Stimulated activated CD8-positive, alpha-beta memory T cell treated with anti-CD3 and anti-CD28 coated beads, Interleukin-4, amount 100 ng/mL, for 24 hours (primary cell): ENCODE measurements around the gene MSI2.

Source experiments
- DNase-seq: peaks from one replicate; pipeline ENCODE4 v3.0.0-alpha.2; 2020; ENCODE audit warnings: low read depth

The MSI2 gene

DNA sequence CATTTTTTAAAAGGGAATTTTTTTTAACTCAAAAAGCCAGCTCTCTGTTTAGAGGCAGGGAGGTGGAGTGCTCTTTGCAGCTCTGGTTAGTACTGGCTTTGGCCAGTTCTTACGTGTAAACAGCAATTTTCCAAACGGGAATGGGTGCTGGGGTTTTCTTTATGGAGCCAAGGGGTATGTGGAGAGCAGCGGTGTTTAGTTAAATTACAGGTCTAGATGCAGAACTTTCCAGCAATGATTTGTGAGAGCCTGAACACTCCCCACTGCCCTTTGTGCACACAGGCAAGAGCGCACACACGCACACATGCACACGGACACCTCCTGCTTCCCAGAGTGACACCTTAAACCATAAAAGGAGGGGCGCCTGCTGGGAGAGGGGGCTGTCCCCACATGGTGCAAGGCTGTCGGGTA is 140.2 kb downstream of the MSI2 start:
- no peak for DNase-seq

DNA sequence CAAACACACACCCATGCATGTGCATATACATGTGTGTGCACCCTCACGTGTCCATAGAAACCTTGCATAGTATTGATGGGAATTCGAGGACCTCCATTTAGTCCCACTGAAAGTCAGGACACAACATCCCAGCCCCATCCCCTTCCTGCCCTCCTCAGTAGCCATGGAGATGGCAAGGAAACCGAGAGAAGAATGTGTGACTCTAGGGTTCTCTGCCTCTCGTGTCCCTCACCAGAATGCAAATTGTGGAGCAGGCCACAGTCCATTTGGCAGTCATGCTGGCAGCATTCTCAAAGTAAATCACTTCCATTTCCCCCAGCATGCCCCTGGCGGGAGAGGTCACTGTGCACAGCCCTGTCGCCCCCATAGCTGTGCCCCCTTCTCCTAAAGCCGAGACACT is 141.1 kb downstream of the MSI2 start:
- no peak for DNase-seq

DNA sequence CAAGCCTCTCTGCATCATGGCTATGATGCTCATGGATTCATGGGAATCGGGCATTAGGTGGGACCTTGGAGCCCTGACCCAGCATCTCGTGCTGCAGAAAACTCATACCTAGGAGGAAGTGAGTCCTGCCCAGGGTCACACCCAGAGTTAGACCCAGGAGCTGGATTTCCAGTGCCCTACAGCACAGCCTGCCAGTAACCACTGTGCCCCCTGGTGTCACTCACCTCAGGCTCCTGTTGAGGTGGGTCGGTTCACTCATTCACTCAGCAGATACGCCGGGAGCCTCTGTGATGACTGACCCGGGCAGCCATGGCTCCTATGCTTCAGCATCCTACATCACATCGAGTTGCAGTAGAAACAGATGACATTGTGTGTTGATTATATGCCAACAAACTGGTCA is 143.4 kb downstream of the MSI2 start:
- no peak for DNase-seq

DNA sequence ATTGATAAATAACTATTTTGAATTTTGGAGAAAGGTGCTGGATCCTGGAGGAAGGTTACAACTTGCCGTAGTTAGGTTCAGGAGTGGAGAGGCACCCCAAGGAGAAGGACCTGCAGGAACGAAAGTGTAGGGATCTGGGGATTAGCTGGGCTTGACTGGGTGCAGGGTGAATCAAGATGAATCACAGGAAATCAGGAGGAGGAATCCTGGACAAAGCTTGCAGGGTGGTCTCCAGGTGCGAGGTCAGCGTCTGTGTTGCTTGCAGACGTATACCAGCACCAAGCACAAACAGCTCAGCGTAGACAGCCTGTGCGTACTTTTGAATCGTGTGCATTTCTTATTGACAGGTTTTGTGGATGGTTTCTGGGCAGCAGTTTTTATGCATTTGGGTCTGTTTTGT is 144.3 kb downstream of the MSI2 start:
- no peak for DNase-seq

DNA sequence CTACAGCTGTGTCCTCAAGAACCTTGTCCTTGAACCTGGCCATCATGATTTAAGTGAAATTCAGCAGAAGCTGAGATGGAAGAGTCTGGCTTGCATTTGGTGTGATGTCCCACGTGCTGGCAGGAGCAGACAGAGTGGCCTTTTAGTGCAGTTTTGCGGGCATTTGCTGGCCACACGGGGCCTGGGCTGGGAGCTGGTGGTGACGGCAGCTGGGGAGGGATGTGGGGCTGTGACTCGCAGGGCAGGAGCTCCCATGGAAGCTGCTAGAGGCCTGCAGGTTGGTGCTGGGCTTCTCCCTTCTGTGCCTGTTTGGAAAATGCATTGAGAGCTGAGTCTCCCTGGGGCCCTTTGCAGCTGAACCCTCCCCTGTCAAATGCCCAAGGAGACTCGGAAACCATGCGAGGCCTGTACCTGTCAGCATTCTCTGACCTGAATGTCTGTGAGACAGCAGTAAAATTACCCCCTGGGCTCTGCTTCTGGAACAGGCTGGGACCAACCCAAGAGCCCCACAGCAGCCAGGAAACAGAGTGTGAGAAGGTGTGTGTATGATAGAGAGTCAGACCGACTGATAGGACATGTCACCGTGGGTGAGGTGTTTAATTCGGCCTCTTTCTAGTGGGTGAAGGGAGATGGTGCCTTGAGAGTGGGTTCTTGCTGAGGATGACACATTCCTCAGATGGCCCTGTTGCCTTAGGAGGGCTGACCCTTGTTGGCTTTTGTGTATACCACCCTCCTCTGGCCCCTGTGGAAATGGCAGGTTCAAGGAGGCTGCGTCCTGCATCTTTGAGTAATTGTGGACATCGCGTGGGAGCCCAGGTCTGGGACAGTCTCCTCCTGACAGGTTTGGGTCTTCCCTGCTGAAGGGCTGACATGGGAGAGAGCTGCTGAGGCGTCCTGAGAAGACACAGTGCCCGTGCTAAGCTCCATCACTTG is 145.5 kb downstream of the MSI2 start:
- DNase-seq = no peak

DNA sequence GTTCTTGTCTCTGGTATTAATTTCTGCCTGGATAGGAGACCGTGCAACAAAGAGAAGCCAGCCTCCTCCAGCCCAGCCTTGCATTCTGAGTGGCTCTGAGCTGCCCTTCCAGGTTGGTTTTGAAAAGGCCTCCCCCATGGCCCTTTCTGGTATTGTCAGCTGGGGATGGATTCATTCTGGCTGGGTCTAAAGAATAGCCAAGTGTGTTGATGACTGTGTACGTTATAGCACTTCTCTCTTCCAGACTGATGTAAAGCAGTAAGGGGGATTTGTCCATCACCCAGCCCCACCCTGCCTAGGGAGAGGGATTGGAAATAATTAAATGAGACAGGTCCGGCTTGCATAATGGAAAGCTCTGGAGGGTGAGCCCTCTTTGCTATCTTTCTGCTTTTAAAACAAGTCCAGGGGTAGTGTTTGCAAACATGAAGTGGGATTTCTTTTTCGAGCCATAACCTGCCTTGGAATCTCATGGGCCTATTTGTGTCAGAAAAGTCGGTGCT is 146.4 kb downstream of the MSI2 start:
- DNase-seq = no peak

DNA sequence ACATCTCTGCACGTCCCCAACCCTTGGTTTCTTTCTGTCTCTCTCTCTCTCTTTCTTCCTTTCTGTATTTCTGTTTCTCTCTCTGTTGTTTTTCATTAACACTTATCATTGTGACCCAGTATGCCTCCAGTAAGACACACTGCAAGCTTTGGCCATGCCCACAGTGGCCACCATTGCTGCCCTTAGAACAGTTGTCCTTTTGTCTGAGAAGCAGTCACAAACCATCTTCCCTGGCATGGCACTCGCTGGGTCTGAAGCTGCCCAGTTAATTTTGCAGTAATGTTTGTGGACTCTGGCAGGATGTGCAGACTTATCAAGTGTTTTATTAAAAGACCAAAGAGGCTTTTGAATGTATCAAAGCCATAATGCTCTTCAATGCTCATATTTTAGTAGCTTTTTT is 146.9 kb downstream of the MSI2 start:
- DNase-seq = no peak

DNA sequence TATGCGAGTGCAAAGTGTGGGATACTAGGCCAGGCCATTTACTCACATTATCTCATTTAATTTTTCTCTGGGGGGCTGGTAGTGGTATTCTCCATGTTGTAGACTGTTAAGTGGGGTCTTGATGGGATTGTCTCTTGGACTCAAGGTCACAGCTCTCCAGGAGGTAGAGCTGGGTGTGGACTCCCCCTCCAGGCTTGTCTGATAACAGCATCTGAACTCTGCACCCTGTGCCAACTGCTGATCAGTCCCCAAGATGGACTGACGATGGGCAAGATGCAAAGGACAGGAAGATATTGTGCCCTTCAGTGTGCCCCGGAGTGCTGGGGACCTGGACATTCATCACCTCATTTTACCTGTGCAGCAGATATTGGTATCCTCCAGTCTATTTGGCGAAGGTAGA is 147.8 kb downstream of the MSI2 start:
- DNase-seq = no peak

DNA sequence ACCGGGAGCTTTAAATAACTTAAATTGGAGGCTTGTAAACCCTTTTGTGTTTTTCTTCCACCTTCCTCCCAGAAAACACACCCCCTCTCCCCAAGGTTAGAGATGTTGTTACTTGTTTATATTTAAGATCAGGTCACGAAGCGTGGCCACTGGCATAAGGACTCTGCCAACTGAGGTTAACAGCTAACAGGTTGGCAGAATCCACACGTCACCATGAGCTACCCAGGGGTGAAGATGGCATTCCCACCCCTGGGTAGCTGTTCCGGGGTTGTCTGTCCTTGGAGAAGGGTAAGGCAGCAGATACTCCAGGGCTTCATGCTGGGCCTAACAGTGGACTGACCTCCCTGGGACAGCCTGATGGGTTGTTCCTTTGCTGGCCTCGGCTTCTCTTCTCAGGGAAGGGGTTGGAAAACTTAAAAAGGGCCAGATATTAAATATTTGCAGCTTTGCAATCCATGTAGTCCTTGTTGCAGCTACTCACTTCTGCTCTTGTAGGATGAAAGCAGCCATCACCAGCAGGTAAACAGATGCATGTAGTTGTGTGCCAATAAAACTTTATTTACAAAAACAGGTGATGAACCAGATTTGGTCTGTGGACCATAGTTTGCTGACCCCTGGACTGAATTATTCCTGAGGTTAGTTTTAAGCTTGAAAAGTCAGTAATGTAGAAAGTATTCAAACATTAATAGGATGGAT is 148.6 kb downstream of the MSI2 start:
- DNase-seq = no peak

DNA sequence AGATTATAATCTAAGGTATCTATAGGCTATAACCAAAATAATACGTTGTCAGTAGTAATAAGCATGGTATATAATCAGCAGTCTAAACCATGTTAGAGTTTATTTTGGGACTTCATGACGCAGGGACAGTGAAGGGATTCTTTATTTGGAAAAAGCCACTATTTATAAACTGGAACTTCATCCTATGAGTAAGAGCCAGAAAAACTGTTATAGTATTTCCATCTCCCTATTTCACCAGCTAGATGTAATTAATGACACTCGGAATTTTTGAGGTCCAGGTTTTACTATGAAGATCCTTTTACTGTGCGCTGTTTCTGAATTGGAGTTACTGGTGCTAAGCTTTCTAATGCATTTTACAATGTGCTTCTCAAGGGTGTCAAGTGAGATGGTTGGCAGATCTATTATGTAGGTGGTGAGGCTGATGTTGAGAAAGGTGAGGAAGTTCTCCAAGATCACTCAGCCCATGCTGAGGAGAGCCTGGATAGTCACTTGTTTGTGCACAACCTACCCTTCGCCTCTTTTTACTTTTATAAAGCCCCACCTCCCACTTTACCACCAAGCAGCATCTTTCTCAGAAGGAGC is 149.3 kb downstream of the MSI2 start:
- DNase-seq = no peak

DNA sequence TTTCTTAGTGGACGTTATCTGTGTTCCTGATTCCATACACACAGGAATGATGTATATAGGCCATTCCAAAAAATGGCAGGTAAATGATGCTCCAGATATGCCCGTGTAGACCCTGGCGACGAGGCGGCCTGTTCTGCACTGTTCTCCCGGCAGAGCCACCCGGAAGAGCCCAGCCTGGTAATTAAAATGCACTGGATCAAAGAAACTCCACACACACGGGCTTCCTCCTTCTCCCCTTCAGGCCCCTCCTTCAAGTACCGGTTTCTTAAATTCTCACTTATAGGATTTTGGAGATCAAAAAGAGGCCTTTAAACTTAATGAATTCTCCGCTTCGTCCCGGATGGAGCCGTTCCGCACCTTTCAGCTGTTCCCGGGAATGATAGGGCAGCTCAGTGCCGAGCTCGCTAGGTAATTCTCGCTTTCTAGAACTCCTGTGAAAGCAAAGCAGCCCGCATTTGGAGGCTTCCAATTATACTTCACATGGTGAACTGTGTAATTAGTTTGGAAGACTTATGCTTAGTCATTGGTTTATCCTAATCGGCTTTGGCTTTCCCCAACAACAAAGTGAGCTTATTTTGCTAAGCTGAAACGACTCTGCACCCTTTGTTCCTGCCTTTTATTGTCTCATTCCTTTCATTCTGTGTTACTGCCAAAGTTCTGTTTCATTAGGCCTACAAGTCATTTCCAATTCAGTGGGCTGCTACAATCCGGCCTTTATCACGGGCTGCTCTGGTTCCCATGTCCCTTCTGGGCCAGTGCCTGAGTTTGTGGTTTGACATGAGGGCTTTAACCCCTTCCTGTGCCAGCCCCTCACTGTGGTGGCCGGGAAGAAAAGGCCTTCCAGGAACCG is 150.0 kb downstream of the MSI2 start:
- no peak for DNase-seq

DNA sequence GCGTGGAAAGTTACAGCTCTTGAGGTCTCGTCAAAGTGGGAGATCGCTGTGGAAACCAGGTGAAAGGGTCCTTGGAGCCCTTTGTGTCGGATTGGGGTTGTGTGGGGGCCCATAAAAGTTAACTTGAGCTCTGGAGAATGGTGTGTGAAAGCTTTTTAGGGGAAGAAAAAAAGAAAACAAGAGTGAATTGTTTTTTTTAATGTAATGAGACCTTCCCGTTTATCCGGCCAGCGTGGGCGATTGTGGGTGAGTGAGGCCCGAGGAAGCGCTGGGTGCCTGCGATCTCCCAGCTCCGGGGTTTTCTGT is 150.6 kb downstream of the MSI2 start:
- DNase-seq = no peak

DNA sequence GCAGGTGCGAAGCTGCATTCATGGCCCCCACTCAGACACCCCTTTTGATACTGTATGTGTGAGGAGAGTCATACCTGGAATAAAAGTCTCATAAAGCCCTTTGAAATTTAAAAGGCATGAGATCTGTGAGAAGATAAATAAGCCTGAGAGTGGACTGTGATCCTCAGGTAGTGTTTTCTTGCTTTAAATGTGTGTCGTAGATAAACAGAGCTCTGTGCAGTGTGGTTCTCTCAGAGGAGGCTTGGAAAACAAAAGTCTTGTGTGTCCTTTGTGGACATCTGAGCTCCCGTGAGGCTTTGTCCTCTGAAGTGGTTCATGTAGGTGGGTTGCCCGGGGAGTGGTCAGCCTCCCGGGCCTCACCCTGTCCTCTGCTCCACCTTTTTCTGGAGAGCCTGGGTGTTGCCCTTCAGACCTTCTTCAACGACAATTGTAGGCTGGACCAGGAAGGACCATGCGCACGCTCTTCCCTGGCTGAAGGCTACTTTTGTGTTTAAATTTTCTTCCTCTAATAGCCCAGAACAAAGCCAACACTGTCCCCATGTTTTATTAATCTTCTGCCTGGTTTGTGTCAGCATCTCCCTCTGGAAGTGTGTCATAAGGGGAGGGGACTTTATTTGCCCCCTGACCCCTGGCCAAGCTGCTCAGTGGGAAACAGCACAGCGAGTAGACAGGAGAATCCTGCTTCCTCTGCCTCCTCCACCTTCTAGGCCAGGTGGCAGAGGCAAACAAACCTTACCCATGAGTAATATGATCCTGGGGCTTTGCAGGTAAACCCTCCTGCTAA is 151.2 kb downstream of the MSI2 start:
- DNase-seq = no peak

DNA sequence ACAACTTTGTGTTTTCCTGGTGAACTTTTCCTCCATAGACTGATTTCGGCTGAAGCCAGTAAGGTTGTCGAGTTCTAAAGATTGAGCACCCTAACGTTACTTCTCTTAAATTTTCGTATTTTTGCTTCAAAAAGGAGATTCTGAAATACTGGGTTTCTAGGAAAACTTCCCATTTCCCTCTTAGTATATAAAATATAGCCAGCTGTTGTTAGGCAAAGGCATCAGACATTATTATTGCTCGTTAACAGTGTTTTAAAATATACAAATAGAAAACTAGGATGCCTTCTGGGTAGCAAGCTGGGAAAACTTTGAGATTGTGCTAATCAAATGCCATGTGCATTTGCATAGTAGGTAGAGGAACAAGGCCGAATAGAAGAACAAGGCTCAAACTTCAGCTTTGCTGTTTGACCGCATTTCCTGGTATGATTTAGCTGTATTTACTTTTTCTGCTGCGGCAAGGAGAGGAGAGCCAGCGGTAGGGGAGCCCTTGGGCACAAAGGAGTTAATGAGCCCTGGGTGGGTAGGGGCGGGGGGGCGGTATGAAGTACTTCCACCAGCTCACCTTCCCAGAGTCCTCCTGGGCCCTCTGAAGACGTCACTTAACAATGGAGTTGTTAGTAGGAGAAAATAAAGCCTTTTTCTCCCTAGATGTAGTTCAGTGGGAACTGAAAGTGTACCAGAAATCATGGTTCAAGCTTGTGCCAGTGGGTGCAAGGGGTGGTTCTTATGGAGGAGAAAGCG is 151.9 kb downstream of the MSI2 start:
- peak; percentile 15 for DNase-seq

DNA sequence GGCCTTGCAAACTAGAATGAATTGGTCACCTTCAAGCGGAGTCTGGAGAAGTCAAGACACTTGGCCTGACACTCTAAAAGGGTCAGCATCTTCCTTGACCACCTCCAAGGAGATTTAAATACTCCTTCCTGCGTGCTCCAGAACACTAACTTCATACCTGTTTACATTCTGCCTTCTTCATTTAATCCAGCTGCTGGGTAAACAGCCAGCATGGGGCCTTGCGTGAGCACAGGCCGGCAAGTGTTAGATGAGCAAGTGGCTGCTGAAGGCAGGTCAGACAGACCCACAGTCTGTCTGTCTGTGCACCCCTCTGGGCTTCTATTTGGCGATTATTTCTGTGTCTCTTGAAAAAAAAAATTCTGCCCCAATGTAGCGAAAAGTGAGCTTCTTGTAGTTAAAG is 153.8 kb downstream of the MSI2 start:
- DNase-seq = no peak

DNA sequence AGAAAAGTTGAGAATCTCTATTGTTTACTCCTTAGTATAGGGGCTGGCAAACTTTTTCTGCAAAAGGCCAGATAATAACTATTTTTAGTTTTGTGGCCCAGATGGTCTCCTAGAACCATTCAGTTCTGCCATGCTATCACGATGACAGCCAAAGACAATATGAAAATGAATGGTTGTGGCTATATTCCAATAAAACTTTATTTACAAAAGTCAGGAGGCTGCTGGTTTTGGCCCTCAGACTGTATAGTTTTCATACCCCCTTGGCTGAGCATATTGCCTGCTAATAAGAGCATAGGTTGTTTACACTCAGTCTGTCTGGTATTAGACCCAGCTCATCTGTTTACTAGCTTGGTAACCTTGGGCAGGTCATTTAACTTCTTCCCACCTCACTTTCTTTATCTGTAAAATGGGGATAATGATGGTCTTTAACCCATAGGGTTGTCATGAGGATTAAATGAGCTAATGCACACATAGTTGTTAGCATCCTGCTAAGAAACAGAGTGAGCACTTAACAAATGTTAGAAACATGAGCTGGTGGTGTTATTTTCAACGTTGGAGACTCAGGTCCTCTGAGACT is 156.3 kb downstream of the MSI2 start:
- DNase-seq = no peak

DNA sequence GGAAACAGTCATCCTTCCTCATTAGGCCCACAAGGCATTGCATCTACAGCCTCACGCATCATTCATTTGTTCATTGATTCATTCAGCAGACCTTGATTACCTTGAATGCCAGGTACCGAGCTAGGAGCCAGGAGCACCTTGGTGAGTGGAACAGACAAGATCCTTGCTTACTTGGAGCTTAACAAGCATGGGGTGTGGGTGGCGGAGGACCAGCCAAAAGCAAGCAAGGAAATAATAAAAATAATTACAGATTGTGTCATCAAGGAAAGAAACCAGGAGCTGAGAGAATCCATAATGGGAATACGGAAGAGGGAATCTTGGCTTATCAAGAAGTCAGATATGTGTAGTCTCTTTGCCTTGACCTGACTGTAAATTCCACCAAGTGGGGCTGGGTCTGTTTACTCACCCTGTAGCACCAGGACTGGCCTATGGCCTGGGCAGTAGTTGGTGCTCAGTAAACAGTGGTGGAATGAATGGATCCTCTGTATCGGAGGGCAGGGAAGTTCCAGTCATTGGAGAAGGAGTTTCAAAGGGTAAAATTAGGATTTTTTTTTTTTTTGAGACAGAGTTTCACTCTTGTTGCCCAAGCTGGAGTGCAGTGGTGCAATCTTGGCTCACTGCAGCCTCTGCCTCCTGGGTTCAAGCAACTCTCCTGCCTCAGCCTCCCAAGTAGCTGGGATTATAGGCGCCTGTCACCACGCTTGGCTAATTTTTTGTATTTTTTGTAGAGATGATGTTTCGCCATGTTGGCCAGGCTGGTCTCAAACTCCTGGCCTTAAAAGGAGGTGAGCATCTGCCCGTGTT is 157.7 kb downstream of the MSI2 start:
- no peak for DNase-seq

DNA sequence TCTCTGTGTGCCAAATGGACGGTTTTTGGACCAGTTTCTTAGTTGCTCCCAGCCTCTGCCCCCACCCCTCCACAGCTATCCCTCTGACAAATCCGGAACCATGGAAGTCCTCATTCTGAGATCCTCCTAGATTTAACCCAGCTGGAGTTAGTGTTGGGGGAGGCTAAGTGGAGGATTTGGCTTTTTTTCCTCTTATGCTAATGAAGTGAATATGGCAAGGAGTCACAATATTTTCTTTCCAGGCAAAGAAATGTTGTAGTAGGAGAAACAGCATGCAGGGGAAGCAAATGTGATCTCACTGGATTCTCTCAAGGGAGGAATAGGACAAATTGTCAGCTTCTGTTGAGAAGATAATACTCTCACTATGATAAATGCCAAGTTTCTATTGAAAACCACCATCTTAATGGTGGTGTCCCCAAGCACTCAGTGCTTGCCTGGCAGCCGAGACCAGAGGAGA is 159.5 kb downstream of the MSI2 start:
- DNase-seq = no peak

DNA sequence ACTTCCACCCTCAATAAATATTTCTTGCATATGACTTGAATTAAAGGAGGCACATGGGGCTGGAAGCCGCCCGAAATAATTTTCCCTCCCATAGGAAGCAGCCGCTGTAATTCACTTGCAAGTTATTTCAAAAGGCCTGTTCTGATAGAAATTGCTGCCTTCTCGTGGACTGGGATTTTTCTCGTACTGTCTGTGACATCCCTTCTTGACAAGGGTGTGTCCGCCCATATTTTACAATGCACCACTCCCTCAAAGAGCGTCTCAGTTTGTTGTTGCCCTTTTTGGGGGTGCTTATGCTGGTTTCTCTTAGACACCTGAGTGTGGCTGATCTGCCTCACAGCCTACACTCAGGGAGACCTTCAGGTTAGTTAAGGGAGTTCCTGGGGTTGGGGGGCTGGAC is 160.0 kb downstream of the MSI2 start:
- no peak for DNase-seq
